ENCODE results near the gene DDX1.

DNA sequence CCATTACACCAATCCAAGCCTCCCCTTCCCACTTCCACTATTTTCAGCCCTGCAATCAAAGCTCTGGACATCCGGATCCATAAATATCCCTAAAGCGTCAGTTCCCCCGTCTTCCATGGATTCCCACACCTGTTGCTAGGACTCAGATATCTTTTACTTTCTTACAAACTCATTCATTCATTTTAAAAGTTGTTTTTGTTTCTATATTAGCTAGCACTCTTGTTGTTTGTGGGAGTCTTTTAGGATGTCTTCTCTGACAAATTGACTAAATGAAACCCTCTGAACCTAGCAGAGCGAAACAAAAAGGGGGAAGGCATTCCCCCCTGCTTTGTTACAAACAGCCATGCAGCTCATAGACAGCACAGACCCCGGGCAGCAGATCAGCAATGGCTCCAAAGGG, 21.6 kb upstream of the DDX1 start:
- TF ChIP-seq EZH2phosphoT487 (IDR thresholded peaks at IDR 0.05; ENCODE audit: borderline replicate concordance, low read depth, low read length), result no peak
- TF ChIP-seq, protein P1, sequence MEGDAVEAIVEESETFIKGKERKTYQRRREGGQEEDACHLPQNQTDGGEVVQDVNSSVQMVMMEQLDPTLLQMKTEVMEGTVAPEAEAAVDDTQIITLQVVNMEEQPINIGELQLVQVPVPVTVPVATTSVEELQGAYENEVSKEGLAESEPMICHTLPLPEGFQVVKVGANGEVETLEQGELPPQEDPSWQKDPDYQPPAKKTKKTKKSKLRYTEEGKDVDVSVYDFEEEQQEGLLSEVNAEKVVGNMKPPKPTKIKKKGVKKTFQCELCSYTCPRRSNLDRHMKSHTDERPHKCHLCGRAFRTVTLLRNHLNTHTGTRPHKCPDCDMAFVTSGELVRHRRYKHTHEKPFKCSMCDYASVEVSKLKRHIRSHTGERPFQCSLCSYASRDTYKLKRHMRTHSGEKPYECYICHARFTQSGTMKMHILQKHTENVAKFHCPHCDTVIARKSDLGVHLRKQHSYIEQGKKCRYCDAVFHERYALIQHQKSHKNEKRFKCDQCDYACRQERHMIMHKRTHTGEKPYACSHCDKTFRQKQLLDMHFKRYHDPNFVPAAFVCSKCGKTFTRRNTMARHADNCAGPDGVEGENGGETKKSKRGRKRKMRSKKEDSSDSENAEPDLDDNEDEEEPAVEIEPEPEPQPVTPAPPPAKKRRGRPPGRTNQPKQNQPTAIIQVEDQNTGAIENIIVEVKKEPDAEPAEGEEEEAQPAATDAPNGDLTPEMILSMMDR (conservative IDR thresholded peaks at IDR 0.05; ENCODE audit: low read length), result no peak
